ENCODE results near the gene NRSN2. TPM values are rescaled to one million over a fixed set of nuclear protein-coding genes. Genes with fewer than 3 reads are reported as not detected.

NRSN2 gene
- total RNA-seq, 1 donor from 2014 or later, result 47.3 TPM

DNA sequence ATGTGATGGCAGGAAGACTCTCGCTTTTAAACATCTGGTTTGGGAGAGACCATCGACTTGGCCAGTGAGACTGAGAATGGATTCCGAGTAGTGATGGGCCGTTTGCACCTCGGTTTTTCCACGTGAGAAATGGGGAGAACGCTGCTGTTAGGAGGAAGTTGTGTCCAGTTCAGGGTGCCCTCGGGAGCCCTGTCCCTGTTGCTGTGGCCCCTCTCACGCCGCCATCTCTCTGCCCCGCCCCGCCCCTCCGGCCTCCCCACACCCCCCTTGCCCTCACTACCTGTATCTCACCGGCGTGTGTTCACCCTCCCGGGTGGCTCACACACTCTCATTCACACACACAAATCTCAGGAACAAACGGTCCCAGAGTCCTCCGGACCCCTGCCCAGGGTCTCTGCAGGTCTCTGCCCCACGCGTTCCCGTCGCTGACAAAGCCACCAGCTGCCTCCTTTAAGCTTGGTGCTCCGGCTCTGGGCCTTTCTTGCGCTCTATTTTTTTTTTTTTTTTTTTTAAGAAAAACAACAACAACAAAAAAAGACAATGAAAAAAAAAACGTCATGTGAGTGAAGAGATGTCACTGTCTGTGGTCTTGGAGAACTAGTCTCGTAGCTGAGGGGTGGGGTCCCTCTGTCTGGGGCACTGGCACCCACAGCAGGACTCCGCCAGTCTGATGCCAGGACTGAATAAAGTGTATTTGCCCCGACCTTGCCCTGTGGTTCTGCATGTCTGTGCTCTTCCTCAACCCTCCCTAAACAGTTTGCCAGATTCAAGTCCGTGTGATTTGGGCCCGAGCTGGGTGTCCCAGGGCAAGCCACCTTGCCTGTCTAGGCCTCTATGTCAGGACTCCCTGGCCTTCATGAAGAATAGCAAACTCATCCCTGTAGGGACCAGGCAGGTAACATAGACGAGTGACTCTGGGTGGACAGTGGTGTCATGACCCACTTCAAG lies 18.6 kb upstream of the NRSN2 start:
- TF ChIP-seq, protein P1, sequence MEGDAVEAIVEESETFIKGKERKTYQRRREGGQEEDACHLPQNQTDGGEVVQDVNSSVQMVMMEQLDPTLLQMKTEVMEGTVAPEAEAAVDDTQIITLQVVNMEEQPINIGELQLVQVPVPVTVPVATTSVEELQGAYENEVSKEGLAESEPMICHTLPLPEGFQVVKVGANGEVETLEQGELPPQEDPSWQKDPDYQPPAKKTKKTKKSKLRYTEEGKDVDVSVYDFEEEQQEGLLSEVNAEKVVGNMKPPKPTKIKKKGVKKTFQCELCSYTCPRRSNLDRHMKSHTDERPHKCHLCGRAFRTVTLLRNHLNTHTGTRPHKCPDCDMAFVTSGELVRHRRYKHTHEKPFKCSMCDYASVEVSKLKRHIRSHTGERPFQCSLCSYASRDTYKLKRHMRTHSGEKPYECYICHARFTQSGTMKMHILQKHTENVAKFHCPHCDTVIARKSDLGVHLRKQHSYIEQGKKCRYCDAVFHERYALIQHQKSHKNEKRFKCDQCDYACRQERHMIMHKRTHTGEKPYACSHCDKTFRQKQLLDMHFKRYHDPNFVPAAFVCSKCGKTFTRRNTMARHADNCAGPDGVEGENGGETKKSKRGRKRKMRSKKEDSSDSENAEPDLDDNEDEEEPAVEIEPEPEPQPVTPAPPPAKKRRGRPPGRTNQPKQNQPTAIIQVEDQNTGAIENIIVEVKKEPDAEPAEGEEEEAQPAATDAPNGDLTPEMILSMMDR (IDR thresholded peaks at IDR 0.05), result no peak
- Mint-ChIP-seq H3K4me3 (ENCODE audit: unreplicated experiment) (peak overlapping the region; percentile 78), H3K4me1 (ENCODE audit: unreplicated experiment) (peaks cover 35% of the 10 kb centered on the region), H3K27ac (ENCODE audit: unreplicated experiment) (peak overlapping the region; percentile 52), H3K9me3 (ENCODE audit: unreplicated experiment) (no peaks in the 10 kb centered on the region), H3K27me3 (ENCODE audit: unreplicated experiment) (no peaks in the 10 kb centered on the region), H3K36me3 (ENCODE audit: unreplicated experiment) (no peaks in the 10 kb centered on the region)
- DNase-seq (ENCODE audit: extremely low spot score, unreplicated experiment), result no peak

DNA sequence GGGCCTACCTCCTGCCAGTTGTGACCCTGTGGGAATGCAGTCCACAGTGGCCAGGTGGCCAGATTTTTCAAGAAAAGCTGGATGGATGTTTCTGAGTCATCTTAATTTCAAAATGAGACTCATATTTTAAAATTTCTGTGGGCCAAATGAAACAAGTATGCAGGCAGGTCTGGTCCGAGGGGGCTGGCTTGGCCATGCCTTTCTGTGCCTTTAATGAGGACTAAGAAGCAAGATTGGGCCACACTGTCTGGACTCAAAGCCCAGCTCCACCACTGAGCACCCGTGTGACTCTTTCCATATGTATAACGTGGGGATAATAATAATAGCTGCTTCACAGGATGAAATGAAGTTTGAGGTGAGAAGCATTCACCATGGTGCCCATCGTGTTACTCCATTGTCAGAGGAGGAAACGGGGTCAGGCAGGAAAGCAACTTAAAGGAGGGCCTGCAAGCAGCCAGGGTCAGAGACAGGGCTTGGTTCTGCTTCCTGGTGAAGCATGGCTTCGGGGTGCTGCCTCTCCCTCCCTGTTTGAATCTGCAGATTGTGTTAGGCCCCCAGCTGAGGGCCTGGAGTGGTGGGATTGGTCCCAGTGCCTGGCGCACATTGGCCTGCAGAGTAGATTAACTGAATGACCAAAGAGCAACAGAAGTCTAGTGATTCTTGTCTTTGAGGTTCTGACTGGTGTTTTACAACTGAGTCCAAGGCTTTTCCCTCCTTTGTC lies 17.8 kb upstream of the NRSN2 start:
- Mint-ChIP-seq H3K4me1 (ENCODE audit: unreplicated experiment) (peaks cover 31% of the 10 kb centered on the region), H3K9me3 (ENCODE audit: unreplicated experiment) (no peaks in the 10 kb centered on the region), H3K4me3 (ENCODE audit: unreplicated experiment) (peak overlapping the region; percentile 78), H3K27me3 (ENCODE audit: unreplicated experiment) (no peaks in the 10 kb centered on the region), H3K27ac (ENCODE audit: unreplicated experiment) (peak overlapping the region; percentile 31), H3K36me3 (ENCODE audit: unreplicated experiment) (no peaks in the 10 kb centered on the region)
- TF ChIP-seq, protein P1 (IDR thresholded peaks at IDR 0.05), result no peak
- no peak for DNase-seq (ENCODE audit: extremely low spot score, unreplicated experiment)

- H3K27ac Mint-ChIP-seq (ENCODE audit: unreplicated experiment), result peak overlapping the region; percentile 34
- TF ChIP-seq, protein P1 (IDR thresholded peaks at IDR 0.05), result no peak
- H3K9me3 Mint-ChIP-seq (ENCODE audit: unreplicated experiment), result no peaks in the 10 kb centered on the region
- no peak for DNase-seq (ENCODE audit: extremely low spot score, unreplicated experiment)
- no peaks in the 10 kb centered on the region for H3K36me3 Mint-ChIP-seq (ENCODE audit: unreplicated experiment)
- H3K4me3 Mint-ChIP-seq (ENCODE audit: unreplicated experiment), result no peak overlapping the region
- H3K4me1 Mint-ChIP-seq (ENCODE audit: unreplicated experiment), result peaks cover 31% of the 10 kb centered on the region
- H3K27me3 Mint-ChIP-seq (ENCODE audit: unreplicated experiment), result no peaks in the 10 kb centered on the region
Observed at GRCh38 chr20:329851-330232, 17.1 kb upstream of the NRSN2 start.

DNA sequence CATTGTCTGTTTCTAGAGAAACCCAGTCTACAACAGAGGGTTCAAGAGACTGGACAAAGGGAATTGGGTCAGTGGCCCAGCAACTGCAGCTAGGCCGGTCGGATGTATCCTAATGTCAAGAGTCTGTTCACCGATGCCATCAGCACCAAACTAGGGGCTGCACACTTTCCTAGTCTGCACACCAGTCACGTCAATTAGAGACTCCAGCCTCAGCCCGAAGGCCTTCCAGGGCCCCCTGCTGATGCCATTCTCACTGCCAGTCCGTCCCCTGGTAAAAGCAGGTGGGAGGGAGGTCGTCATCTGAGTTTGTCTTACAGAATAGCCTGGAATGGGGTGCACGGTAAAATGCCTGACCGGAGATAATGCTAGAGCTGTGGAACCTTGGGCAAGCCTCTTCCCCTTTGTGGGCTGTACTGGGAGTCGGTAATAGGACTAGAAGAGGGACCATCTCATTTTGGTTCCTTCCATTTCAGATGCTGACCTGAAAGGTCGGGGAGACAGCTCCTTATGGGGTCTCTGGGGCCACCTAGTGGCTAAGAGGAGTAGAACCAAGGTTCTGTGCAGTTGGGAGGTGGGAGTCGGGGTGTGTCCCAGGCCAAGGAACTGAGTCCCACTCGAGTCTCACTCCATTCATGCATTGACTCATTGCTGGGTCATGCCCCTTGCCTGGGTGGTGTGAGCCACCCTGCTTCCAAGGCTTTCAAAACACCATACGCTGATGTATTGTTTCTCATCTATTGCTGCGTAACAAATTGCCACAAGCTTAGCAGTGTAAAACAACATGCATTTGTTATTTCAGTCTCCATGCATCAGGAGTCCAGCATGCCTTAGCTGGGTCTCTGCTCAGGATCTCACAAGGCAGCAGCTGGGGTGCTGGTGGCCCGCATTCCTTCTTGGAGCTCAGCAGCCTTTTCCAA lies 16.4 kb upstream of the NRSN2 start:
- TF ChIP-seq, protein P1 (IDR thresholded peaks at IDR 0.05), result peak; percentile 90
- H3K27ac Mint-ChIP-seq (ENCODE audit: unreplicated experiment), result peak overlapping the region; percentile 34
- no peaks in the 10 kb centered on the region for H3K36me3 Mint-ChIP-seq (ENCODE audit: unreplicated experiment)
- H3K9me3 Mint-ChIP-seq (ENCODE audit: unreplicated experiment), result no peaks in the 10 kb centered on the region
- DNase-seq (ENCODE audit: extremely low spot score, unreplicated experiment), result peak; percentile 86
- peaks cover 31% of the 10 kb centered on the region for H3K4me1 Mint-ChIP-seq (ENCODE audit: unreplicated experiment)
- no peaks in the 10 kb centered on the region for H3K27me3 Mint-ChIP-seq (ENCODE audit: unreplicated experiment)
- no peak overlapping the region for H3K4me3 Mint-ChIP-seq (ENCODE audit: unreplicated experiment)
